ENCODE results near the gene PLEKHG3.
"Not testable (repeated sequence)": the region's sequence is repeated elsewhere in the genome, so short reads cannot be mapped to it uniquely, and the experiment has no call there.

PLEKHG3 gene
- total RNA-seq = 18.4 reads per million, percentile 45 among the genes with 10 or more reads in this experiment

GRCh38 chr14:64704143-64704742 is at the start of gene PLEKHG3:
TSS of gene PLEKHG3 (plus strand) at chr14:64704424. CDS start at chr14:64727632, 23,208 bp downstream.
- peak; percentile 20 for DNase-seq

DNA sequence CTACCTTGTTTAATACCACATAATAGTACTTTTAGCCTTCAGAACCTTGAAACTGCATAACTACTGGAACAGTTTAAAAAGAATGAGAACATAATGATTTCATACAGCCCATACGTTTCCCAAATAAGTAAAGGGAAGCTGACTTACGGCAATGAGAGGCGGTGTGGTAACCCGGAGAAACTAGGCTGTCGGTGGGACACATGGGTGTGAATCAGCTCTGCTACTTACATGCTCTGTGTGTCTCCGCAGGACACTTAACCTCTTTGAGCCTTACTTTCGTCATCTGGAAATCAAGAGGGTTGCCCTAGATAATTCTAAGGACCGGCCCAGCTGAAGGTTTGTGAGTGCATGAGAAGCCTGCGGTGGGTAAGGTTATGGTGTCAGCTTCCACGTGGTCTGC is 49.3 kb upstream of the PLEKHG3 start:
- DNase-seq = no peak

DNA sequence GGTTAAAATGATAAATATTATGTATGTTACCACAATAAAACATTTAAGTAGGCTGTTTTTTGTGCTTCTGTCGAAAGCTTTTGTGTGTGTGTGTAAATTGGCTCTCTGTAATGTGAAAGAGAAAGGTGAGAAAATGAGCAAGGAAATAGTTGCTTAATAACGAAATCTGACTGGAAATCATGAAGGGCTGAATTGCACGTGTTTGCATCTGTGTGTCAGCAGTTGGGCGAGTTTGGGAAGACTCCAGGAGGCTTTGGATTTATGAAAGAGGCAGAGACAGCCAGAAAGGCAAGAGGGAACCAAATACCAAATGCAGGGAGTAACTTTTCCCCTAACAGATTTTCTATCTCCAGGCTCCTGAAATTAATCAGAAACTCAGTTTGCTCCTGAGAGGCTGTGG is 47.2 kb upstream of the PLEKHG3 start:
- DNase-seq = no peak

GRCh38 chr14:64658201-64658600 is 46.0 kb upstream of the PLEKHG3 start:
- DNase-seq = no peak

GRCh38 chr14:64658700-64659264 is 45.4 kb upstream of the PLEKHG3 start:
- DNase-seq = not testable (repeated sequence)

GRCh38 chr14:64659366-64659765 is 44.9 kb upstream of the PLEKHG3 start:
- no peak for DNase-seq

DNA sequence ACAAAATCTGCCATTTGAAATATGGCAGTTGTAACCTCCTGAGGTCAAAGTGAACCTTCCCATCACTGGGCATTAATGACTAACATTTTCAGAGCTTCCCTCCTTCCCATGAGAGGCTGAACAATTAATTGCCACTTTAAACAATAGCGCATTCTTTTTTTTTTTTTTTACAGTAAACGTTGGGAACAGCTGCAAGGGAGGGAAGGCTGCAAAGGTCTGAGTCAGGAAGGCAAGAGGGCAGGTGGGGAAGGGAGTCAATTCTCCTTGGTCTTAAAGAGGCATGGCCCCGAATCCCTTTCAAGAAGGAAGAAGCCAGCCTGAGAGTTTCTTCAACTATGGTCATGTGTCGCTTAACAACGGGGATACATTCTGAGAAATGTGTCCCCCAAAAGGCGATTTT is 41.0 kb upstream of the PLEKHG3 start:
- DNase-seq = no peak

DNA sequence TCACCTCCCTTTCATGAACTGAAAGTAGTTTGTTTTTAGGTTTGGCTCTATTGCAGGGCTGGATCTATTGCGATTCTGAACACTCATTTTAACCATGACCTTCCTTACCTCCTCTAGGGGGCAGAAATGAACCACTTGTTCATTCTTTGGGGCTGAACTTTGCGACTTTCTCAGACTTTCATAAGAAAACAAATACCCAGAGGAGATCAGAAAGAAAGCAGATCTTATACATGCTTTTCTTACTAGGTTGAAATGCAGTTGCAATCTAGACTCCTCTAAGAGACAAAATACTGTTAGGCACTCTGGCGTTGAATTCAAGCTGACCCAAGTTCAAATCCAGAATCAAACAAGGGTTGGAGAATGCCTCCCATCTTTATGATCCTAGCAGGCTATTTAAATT is 32.6 kb upstream of the PLEKHG3 start:
- no peak for DNase-seq

- DNase-seq = no peak
Measured at GRCh38 chr14:64673316-64673715, 30.9 kb upstream of the PLEKHG3 start.

GRCh38 chr14:64673748-64674147 is 30.5 kb upstream of the PLEKHG3 start:
- peak; percentile 27 for DNase-seq

GRCh38 chr14:64674829-64675228 is 29.4 kb upstream of the PLEKHG3 start:
- DNase-seq = no peak

DNA sequence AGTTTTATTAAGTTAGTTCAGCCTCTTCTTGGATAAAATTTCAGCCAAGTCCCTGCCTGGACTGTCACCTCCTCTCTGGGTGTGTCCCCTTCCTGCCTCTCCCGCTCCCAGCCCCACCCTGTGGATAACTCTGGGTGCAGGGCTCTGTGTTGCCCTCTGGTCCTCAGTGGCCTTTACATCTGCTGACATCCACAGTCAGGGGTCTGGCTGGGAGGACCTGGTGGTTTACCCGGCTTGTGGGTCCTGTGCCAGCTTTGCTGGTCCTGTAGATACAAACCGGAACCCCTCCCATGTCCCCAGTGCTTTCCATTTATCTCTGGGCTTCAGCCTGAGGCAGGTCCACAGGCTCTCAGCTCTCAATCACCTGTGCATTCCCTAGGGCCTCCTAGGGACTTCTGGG is 28.9 kb upstream of the PLEKHG3 start:
- no peak for DNase-seq

DNA sequence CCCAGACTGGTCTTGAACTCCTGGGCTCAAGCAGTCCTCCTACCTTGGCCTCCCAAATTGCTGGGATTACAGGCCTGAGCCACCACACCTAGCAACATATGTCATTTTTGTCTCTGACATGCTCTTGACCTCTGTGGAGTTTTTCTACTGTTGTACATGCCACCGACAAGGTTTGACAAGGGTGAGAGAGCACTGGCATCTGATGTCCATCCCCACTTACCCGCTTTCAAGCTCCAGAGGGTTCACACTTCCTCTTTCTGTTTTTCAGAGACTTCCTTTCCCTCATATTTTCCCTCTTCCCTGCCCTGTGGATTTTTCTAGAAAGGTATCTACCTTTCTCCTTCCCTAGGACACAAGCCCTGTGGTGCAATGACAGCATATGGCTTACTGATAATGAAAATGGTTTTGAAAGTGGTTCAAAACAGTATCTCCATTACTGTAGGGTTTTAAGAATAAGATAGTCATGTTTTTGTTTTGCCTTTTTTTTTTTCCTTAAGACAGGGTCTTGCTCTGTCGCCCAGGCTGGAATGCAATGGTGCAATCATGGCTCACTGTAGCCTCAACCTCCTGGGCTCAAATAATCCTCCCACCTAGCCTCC is 27.7 kb upstream of the PLEKHG3 start:
- no peak for DNase-seq

DNA sequence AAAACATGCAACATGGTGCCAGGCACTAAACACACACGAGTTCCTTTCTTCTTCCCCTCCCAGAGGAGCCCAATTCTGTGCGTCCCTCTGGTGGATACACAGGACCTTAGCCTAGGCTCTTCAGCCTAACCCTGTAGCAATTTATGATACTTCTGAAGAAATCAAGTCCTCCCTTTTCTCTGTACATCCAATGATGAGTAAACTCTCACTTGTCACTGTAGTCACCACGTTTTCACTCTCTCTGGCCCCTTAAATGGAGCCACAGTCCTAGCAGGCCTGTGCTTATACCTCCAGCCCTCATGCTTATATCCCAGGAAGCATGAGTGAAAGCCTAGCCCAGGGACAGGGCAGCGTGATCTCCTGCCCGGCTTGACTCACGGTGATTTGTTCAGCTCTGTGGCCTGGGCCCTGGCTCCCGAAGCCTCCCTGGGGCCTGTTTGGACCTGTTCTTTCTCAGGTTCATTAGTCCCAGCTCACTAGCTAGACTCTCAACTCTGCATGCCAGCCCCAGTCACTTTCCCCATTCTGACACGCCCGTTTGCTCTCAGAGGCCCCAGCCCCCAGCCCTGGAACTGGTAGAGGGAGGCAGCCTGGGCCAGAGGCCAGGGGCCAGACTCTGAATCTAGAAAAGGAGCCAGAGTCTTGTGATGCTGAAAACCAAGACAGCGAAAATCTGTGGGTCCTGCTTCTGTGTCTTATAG is 24.1 kb upstream of the PLEKHG3 start:
- DNase-seq = no peak

GRCh38 chr14:64680714-64681065 is 23.5 kb upstream of the PLEKHG3 start:
- DNase-seq = no peak

- DNase-seq = no peak
Measured at GRCh38 chr14:64681796-64682710, 22.2 kb upstream of the PLEKHG3 start.

DNA sequence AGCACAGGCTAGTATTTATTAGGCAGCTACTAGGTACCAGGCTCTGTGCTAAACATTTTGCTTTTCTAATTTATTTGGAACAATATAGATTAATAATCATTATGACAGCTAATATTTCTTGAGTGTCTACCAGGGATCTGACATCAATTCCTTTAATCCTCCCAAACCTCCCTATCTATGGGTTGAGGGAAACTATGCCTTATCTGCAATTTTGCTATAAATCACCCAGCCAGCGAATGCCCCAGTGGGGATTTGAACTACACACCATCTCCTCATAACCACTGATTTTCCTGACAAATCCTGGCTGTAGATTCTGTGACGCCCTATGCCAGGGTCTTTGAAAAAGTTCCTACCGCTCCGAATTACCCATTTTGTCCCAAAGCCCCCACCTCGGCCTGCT is 21.4 kb upstream of the PLEKHG3 start:
- DNase-seq = no peak

DNA sequence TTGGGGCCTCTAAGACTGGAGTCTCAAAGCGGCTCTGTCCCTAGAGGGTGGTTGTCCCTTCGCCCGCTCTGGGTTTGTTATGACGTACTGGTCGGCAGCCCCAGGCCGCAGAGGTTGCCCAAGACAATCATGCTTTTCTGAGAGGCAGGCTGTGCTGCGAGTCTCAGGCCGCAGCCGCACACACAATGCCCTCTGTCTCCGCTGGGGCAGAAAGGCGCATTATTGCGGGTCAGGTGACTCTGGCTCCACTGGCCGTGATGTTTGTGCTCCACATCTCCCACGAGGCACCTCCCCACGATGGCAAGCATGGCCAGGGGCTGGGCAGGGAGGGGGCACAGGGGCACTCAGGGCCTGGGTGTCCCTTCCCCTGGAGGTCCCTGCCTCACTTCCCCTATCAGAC is 21.0 kb upstream of the PLEKHG3 start:
- DNase-seq = no peak

DNA sequence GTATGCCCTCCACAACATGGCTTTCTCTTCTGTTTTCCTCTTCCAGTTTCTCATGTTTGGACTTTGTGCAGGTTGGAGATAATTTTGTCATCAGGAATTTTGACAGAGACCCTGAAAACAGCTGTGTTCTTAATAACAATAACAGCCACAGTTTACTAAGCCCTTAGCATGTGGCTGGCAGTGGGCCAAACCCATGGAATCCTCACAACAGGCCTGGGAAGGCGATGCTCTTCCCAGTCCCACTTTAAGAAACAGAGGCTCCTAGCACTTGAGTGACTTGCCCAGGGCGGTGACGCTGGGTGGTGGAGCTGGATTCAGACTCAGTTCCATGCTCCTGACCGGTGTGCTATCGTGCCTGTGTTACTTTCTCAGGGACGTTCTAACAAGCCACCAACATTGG is 20.1 kb upstream of the PLEKHG3 start:
- DNase-seq = no peak

- no peak for DNase-seq
Measured at GRCh38 chr14:64685371-64686281, 18.6 kb upstream of the PLEKHG3 start.

DNA sequence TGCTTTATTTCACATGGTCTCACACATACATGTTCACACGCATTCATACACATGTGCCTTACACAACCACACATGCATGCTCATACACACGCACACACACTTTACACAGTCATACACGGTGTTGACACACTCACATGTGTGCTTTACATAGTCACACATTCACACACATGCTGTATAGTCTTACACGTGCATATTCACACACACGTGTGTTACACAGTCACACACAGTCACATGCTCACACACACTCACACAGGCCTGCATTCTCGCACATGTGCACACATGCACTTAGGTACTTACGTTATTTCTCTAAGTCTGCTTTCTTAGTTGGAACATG is 18.0 kb upstream of the PLEKHG3 start:
- DNase-seq = no peak

GRCh38 chr14:64688031-64688430 is 16.2 kb upstream of the PLEKHG3 start:
- DNase-seq = no peak
